Muscle layer of colon (tissue), 2 donors: Measurements from ENCODE around the gene HMGCS2.
"Not testable (repeated sequence)": the region's sequence is repeated elsewhere in the genome, so short reads cannot be mapped to it uniquely, and the experiment has no call there.

Experiments
- H3K27ac ChIP-seq: one replicate; pipeline ENCODE4 v1.7.0; 2013; ENCODE audit warnings: low read depth, mild to moderate bottlenecking, low read length, moderate library complexity
- H3K27me3 ChIP-seq, 2 donors: one replicate each; pipeline ENCODE4 v1.7.0; 2013; ENCODE audit warnings: low read length in 2 of 2, mild to moderate bottlenecking in 2 of 2; ENCODE audit not compliant: insufficient read depth in 2 of 2, control insufficient read depth in 1 of 2
- H3K36me3 ChIP-seq: one replicate; pipeline ENCODE4 v1.7.0; 2013; ENCODE audit warnings: mild to moderate bottlenecking, low read length; ENCODE audit not compliant: insufficient read depth
- H3K4me1 ChIP-seq: one replicate; pipeline ENCODE4 v1.7.0; 2013; ENCODE audit warnings: mild to moderate bottlenecking, low read length; ENCODE audit not compliant: insufficient read depth
- H3K4me3 ChIP-seq, 2 donors: one replicate each; pipeline ENCODE4 v1.7.0; 2013; ENCODE audit warnings: low read length in 2 of 2, low read depth in 1 of 2, mild to moderate bottlenecking in 1 of 2, moderate library complexity in 1 of 2
- H3K9ac ChIP-seq: one replicate; pipeline ENCODE4 v1.7.0; 2013; ENCODE audit warnings: low read length
- H3K9me3 ChIP-seq: one replicate; pipeline ENCODE4 v1.7.0; 2013; ENCODE audit warnings: mild to moderate bottlenecking, low read length
- donor health status: abdominal sarcoma.
- donor health status: Adenocarcinoma of cecum.

Gene HMGCS2

GRCh38 chr1:119706599-119706998 is 62.1 kb downstream of the HMGCS2 start:
- not testable (repeated sequence) for H3K27me3 ChIP-seq, H3K4me1 ChIP-seq, H3K27ac ChIP-seq, H3K9ac ChIP-seq, H3K36me3 ChIP-seq, H3K9me3 ChIP-seq, H3K4me3 ChIP-seq

- no peaks in the 10 kb centered on the region for H3K4me1 ChIP-seq
- H3K9ac ChIP-seq: no peak overlapping the region
- H3K4me3 ChIP-seq: no peak overlapping the region
- H3K9me3 ChIP-seq: no peaks in the 10 kb centered on the region
- H3K36me3 ChIP-seq: no peaks in the 10 kb centered on the region
- no peak overlapping the region for H3K27ac ChIP-seq
- no peaks in the 10 kb centered on the region for H3K27me3 ChIP-seq
Measured at GRCh38 chr1:119703666-119704450, 64.8 kb downstream of the HMGCS2 start.

- H3K27ac ChIP-seq: no peak overlapping the region
- no peaks in the 10 kb centered on the region for H3K36me3 ChIP-seq
- H3K9ac ChIP-seq: no peak overlapping the region
- H3K4me3 ChIP-seq: no peak overlapping the region
- H3K27me3 ChIP-seq: no peaks in the 10 kb centered on the region
- no peaks in the 10 kb centered on the region for H3K9me3 ChIP-seq
- H3K4me1 ChIP-seq: no peaks in the 10 kb centered on the region
Measured at GRCh38 chr1:119702384-119702783, 66.3 kb downstream of the HMGCS2 start.

GRCh38 chr1:119701659-119702058 is 67.0 kb downstream of the HMGCS2 start:
- Histone ChIP-seq H3K27ac (no peak overlapping the region), H3K4me3 (no peak overlapping the region)

GRCh38 chr1:119700326-119700725 is 68.4 kb downstream of the HMGCS2 start:
- no peaks in the 10 kb centered on the region for H3K27me3 ChIP-seq
- H3K9ac ChIP-seq: no peak overlapping the region
- H3K36me3 ChIP-seq: no peaks in the 10 kb centered on the region
- H3K4me1 ChIP-seq: no peaks in the 10 kb centered on the region
- no peaks in the 10 kb centered on the region for H3K9me3 ChIP-seq
- H3K27ac ChIP-seq: no peak overlapping the region
- H3K4me3 ChIP-seq: no peak overlapping the region

More at GRCh38 chr1:119701659-119702058, 67.0 kb downstream of the HMGCS2 start:
- Histone ChIP-seq H3K36me3 (no peaks in the 10 kb centered on the region), H3K4me1 (no peaks in the 10 kb centered on the region), H3K9me3 (no peaks in the 10 kb centered on the region), H3K9ac (no peak overlapping the region), H3K27me3 (no peaks in the 10 kb centered on the region)
